ENCODE results near the gene NHS. TPM values are rescaled to one million over a fixed set of nuclear protein-coding genes. Genes with fewer than 3 reads are reported as not detected.

Gene NHS
- total and polyA plus RNA-seq, 2 of the 4 experiments (the other 2 are of a cell fraction) = 0.36 to 0.90 TPM

DNA sequence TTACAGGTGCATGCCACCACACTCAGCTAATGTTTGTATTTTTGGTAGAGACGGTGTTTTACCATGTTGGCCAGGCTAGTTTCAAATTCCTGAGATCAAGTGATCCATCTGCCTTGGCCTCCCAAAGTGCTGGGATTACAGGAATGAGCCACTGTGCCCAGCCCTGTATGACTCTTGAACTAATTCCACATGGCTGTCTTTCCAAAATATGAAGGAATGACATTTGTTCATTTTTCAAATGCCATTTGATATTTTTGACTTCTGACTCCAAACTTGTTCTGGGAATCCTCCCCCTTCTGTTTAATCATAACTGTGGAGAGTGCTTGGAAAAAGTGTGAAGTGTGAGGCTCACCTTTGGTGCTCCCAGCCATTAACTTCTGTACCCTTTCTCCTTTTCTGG is 119.2 kb downstream of the NHS start:
- in situ Hi-C loops (cut with MboI; ENCODE audit: low sequenced_read_pairs) = no loop called here
- no TSS peak for BruUV-seq (replicated peaks)
- no peak overlapping the region for H3K4me3 ChIP-seq (ENCODE audit: insufficient read depth, low read depth, low read length)
- H3K9ac ChIP-seq (ENCODE audit: low read depth, low read length) = no peak overlapping the region
- no peak overlapping the region for H2BK120ac ChIP-seq (ENCODE audit: low read depth, low read length)
- H3K27ac ChIP-seq (ENCODE audit: insufficient read depth, low read length) = no peak overlapping the region
- no peak overlapping the region for H4K5ac ChIP-seq (ENCODE audit: low read depth, low read length)
- dilution Hi-C loops (cut with HindIII; ENCODE audit: low sequenced_read_pairs, unreplicated experiment) = no loop called here
- no peaks in the 10 kb centered on the region for H3K36me3 ChIP-seq (ENCODE audit: control insufficient read depth, insufficient read depth, low read length)
- no peak overlapping the region for H3K4me2 ChIP-seq (ENCODE audit: low read depth, low read length)
- no peak overlapping the region for H2AK9ac ChIP-seq (replicated peaks; ENCODE audit: low read depth, low read length, poor library complexity)
- no peak overlapping the region for H3K14ac ChIP-seq (replicated peaks; ENCODE audit: low read depth, low read length)
- H3K9me3 ChIP-seq (ENCODE audit: control insufficient read depth, insufficient read depth, low read length) = no peaks in the 10 kb centered on the region
- no peak overlapping the region for H4K91ac ChIP-seq (ENCODE audit: insufficient read depth, low read depth, low read length)
- no CpG with 5 or more reads among the region's 1 CpG for WGBS, 2 experiments (ENCODE audit: extremely low coverage in 2 of 2, insufficient read length in 1 of 2)
- TF ChIP-seq SMC3 (IDR thresholded peaks at IDR 0.05; ENCODE audit: low read depth, low read length) (no peak), MAFK (IDR thresholded peaks at IDR 0.05; ENCODE audit: low read depth, low read length) (no peak), POLR2A (IDR thresholded peaks at IDR 0.05; ENCODE audit: low read depth, low read length) (no peak), MAZ (IDR thresholded peaks at IDR 0.05; ENCODE audit: borderline replicate concordance, low read depth, low read length) (no peak)
- ChIA-PET CTCF (no interaction called here), POLR2A (ENCODE audit: unreplicated experiment) (no interaction called here)
- intact Hi-C loops (cut with micrococcal nuclease) = no loop called here
- no peak overlapping the region for H3K56ac ChIP-seq (ENCODE audit: extremely low read depth, insufficient read depth, low read length)
- H2BK15ac ChIP-seq (ENCODE audit: low read depth, low read length) = no peak overlapping the region
- H2AK5ac ChIP-seq (ENCODE audit: low read depth, low read length) = no peak overlapping the region
- no peak overlapping the region for H3K18ac ChIP-seq (ENCODE audit: low read depth, low read length)
- H3K27me3 ChIP-seq (ENCODE audit: control insufficient read depth, insufficient read depth, low read length) = peaks cover 4% of the 10 kb centered on the region; the same call in 1 of the 2 replicates
- H3K9me1 ChIP-seq (ENCODE audit: insufficient read depth, low read length) = no peaks in the 10 kb centered on the region
- H2BK20ac ChIP-seq (ENCODE audit: low read depth, low read length) = no peak overlapping the region
- no peak overlapping the region for H4K8ac ChIP-seq (ENCODE audit: low read depth in 2 of 2, low read length in 2 of 2)
- H2AFZ ChIP-seq (replicated peaks; ENCODE audit: low read length, poor library complexity) = no peak overlapping the region
- ATAC-seq (ENCODE audit: low read depth) (no peak), DNase-seq (no peak)
- no peaks in the 10 kb centered on the region for H3K79me1 ChIP-seq (ENCODE audit: low read depth in 1 of 2, low read length in 2 of 2)
- no peak overlapping the region for H3K4ac ChIP-seq (ENCODE audit: low read depth, low read length)
- peaks cover 2% of the 10 kb centered on the region; the same call in 1 of the 2 replicates for H3K4me1 ChIP-seq (ENCODE audit: control insufficient read depth, insufficient read depth, low read length)
- no peaks in the 10 kb centered on the region for H4K20me1 ChIP-seq (ENCODE audit: insufficient read depth, low read length)
- no peak overlapping the region for H2BK5ac ChIP-seq (ENCODE audit: low read depth, low read length, poor library complexity, severe bottlenecking)
- H3K23ac ChIP-seq (ENCODE audit: low read depth, low read length) = no peak overlapping the region
